Cardiac septum (tissue), 1 donor: Measurements from ENCODE around the gene CAND2. TPM values are rescaled to one million over a fixed set of nuclear protein-coding genes. Genes with fewer than 3 reads are reported as not detected.

Source experiments
- DNase-seq: peaks from one replicate; pipeline ENCODE4 v3.0.0-alpha.2; 2020; ENCODE audit warnings: low spot score
- intact Hi-C: fragments of 100-400 bp; cut with DNase I; formaldehyde crosslinking; loops from one replicate; pipeline ENCODE4 v1.14.0; 2022
- total RNA-seq: library from RNA; stranded (reverse); fragmentation: NEBNext Ultra II Directional; extraction: Animal tissue kit (Norgen Biotek cat#: 25700); gene quantifications from one replicate; pipeline ENCODE4 v1.2.1, GENCODE V29; 2021
- donor health status: DM: no; HTN: no; CAD: no.

CAND2 gene
- total RNA-seq, 1 donor from 2014 or later: 62.6 TPM

DNA sequence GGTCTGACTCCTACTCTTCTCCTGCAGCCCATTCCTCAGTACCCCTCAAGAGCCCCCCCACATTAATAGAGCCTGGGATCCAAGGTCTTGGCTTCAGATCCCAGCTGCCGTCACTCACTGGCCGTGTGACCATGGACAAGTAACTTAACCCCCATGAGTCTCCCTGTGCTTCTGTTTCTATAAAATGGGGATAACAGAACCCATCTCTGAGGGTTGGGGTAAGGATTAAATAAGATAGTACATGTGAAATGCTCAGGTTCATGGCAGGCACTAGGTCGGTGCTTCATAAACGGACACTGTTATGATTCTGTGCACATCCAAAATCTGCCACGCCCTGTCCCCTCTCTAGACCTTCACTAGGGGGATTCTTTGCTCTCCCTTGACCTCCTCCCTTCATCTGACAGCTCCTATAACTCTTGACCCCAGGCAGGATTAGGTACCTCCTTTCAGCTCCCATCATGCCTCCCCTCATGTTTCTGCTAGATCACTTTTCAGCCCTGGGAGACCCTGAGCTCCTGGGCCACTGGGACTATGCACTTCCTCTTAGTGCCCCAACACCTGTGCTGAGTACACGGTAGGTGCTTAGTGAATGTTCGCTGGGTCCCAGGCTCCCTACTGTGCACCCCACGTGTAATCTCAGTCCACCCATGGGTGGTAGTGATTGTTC, 1.5 kb downstream of the CAND2 start:
- intact Hi-C loops: loop anchor here (5.0 kb wide), 1 partner anchor 71 kb away; no protein-coding TSS in a partner anchor
- no peak for DNase-seq

DNA sequence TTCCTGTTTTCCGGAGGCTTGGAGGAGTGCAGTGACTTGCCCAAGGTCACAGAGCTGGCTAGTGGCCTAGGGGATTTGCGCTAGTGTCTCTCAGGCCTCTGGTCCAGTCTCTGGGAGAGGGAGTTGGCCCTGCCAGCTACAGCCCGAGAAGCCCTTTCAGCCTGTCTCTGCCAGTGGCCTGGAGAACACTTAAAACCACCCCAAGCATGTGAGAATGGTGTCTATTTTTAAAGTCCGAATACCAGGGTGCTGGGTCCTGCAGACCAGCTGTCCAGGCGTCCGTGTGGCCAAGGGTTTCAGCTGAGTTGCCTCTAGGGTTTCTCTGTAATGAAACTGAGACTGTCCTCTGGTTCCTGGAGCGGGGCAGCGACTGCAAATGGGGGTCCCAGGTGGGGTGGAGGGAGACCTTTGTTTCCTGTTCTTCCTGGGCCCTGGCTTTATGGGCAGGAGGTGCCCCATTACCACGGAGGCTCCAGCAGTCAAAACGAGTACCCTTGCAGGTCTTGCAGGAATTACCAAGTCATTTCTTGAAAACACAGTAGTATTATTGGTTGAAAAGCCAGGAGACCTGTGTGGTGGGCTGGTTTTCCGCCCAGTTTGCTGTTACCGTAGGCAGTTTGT, 2.2 kb downstream of the CAND2 start:
- DNase-seq: no peak
- intact Hi-C loops: loop anchor here (5.0 kb wide), 1 partner anchor 71 kb away; no protein-coding TSS in a partner anchor

DNA sequence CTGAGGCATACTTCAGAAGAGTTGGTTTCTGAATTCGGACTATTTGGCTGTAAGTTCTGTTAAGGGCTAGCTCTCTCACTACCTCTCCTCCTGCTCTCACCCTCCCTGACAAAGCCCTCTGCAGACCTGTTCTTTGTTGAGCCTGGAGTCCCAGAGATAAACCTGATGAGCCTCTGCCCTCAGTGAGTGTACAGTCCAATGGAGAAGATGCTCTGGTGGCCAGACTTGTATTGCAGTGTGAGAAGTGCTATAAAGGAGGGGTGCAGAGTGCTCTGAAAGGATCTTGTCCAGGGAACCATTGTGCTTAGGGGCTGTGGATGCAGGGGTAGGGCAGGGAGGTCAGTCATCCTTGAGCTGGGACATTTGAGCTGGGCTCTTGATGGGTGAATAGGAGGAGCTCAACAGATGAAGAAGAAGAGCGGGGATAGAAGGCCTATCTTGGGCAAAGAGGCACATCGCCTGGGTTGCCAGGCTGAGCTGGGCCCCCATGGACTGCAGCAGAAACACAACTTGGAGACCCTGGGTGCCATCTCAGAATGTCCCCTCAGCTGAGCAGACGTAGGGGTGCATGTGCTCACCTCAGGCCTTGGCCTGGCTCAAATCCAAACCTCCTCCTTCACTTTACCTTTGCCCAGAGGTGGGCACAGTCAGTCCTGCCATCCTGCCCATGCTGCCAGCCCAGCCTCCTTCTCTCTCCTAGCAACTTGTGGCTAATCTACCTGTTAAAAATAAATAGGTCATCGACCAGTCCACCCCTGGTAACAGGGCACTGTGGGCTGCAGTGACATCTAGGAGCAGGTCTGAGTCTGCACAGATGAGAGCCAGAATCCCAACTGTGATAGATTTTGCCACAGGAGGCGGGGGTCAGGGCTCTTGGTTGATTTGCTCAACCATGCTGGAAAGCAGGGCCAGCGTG, 3.3 kb downstream of the CAND2 start:
- peak; percentile 71 for DNase-seq
- intact Hi-C loops: loop anchor here (5.0 kb wide), 1 partner anchor 72 kb away; no protein-coding TSS in a partner anchor

DNA sequence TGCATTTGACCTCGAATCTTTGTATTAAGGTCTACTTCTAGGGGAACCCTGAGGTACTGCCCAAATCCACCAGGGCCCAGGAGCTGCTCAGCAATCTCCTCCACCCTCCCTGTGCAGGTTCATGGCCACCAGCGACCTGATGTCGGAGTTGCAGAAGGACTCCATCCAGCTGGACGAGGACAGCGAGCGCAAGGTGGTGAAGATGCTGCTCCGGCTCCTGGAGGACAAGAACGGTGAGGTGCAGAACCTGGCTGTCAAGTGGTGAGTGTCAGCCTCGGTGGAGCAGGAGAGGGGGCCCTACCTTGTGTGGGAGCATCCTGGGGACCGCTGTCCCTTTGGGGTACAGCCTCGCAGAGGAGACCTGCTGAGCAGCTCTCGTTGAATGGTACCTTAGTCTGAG, 6.9 kb downstream of the CAND2 start:
- intact Hi-C loops: no loop called here
- DNase-seq: peak; percentile 22

DNA sequence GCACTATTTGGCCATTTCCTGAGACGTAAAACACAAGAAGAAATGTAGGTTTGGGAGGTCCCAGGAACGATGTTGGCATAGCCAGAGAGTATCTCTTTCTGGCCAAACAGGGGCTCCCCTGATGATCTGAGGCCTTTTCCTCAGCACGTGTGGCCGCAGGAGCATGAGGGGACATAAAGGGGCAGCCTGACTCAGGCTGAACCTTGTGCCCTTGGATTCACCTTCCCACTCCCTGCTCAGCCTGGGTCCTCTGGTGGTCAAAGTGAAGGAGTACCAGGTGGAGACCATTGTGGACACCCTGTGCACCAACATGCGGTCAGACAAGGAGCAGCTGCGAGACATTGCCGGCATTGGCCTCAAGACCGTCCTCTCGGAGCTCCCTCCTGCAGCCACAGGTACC, 10.6 kb downstream of the CAND2 start:
- intact Hi-C loops: loop anchor here (5.0 kb wide), 1 partner anchor 95 kb away; no protein-coding TSS in a partner anchor
- peak; percentile 31 for DNase-seq

DNA sequence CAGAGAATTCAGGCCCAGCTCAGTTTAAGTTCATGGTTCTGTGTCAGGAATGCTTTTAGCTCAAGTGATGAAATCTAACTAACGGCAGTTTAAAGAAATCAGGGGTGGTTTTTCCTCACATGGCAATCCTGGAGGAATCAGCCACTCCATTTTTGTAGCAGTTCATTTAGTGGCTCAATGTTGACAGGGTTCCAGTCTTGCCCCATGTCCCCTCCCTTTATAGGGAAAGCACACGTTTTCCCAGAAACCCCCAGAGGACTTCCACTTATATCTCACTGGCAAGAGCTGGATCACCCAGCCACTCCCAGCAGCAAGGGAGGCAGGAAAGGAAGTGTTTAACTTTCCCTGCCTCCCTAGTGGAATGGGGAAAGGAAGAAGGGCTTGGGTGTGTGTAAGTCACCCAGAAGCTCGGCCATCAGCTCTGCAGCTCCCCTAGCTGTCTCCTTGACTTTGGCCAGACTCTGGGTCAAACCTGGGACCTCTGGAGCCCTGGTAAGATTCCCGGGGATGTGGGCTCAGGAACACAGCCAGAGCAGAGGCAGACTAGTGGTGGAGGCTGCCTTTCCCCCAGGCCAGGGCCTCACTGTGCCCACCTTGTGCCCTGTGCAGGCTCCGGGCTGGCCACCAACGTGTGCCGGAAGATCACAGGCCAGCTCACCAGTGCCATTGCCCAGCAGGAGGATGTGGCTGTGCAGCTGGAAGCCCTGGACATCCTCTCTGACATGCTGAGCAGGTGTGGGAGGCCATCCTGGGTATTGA, 11.3 kb downstream of the CAND2 start:
- intact Hi-C loops: loop anchor here (5.0 kb wide), 1 partner anchor 95 kb away; no protein-coding TSS in a partner anchor
- DNase-seq: peak; percentile 58

DNA sequence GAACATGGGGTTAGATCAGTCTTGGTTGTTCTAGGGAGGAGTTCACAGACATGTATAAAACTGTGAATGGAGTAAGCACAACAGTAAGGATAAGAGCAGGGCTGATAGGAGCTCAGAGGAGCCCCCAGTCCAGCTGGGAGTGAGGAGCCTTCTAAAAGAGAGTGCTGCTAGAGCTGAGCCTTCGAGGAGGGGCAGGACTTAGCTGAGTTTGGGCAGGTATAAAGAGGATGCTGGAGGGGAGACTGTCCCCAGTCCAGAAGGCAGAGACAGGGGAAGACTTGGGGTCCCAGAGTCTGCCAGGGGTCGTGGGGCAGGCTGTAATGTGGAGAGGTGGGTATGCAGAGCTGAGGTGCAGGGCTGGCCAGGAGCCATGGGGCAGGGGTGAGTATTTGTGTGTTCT, 12.1 kb downstream of the CAND2 start:
- DNase-seq: peak; percentile 55
- intact Hi-C loops: loop anchor here (5.0 kb wide), 1 partner anchor 96 kb away; no protein-coding TSS in a partner anchor

DNA sequence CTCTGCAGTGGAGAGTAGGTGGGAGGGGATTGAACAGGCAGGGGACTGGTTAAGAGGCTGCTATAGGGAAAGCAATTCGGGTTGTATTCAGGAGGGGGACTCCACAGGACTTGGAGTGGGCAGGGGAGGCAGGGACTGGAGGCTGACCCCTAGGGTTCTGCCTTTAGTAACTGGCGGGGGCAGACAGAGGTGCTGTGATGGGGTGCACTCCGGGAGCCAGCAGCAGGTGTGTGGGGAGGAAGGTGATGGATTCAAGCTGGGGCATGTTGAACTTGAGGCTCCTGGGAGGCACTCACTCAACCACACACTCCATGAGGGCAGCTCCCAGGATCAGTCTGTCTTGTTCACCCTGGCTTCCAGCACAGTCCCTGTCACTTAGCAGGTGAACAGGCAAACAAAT, 12.5 kb downstream of the CAND2 start:
- intact Hi-C loops: loop anchor here (5.0 kb wide), 1 partner anchor 97 kb away; no protein-coding TSS in a partner anchor
- DNase-seq: no peak

DNA sequence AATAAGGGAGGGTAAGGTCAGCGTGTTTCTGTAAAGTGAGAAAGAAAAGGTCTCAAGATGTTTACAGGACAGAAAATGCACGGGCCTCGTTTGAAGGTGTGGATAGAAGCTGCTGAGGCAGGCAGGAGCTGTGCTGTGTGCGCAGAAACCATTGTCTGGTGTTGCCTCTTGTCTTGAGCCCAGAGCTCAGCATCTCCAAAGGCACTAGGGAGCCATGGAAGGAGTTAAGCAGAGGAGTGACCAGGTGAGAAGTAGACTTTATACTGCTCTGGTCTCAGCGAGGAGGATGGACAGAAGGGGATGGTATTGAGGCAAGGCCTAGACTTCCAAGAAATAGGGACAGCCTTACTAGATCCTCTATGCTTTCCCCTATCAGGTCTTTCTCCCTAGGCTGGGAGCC, 13.0 kb downstream of the CAND2 start:
- intact Hi-C loops: loop anchor here (5.0 kb wide), 1 partner anchor 97 kb away; no protein-coding TSS in a partner anchor
- no peak for DNase-seq

DNA sequence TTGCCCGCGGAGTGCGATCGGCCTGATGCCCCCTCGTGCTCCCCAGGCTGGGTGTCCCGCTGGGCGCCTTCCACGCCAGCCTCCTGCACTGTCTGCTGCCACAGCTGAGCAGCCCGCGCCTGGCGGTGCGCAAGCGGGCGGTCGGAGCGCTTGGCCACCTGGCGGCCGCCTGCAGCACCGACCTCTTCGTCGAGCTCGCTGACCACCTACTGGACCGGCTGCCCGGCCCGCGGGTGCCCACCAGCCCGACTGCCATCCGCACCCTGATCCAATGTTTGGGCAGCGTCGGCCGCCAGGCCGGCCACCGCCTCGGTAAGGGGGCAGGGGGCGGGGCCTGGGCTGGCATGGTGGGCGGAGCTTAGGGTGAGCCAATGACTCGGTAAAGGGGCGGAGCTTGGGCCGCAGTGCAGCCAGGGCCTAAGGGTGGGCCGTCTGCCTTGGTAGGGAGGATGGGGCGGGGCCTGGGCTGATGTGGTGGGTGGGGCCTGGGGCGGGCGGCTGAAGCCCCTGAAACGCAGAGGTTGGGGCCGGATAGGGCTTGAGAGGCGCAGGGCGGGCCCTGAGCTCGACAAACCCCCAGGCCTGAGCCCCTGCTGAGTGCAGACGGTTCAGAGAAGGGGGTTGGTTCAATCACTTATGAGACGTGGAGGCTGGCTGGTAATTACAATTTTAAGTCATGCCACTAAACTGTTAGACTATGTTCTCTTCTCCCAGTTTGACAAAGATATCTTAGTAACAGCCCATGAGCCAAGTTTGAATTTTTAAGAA, 13.7 kb downstream of the CAND2 start:
- intact Hi-C loops: no loop called here
- DNase-seq: peak; percentile 97

DNA sequence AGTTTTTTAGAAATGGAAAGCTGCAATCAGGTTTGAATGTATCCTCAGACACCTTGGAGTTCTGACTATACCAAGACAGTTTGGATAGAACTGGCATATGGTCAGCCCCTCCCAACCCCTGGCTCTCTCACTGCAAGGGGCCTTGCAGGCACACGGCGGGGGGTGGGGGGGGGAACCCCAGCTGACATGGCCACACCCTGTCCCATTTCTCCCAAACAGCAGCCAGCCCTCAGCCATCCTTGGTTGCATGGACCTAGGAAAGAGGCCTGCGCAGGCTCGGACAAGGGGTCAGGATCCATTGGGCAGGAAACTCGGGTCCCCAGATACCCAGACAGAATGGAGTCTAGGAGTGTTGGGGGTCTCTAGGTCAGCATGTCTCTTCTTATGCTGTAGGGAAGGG, 14.5 kb downstream of the CAND2 start:
- intact Hi-C loops: no loop called here
- DNase-seq: no peak

DNA sequence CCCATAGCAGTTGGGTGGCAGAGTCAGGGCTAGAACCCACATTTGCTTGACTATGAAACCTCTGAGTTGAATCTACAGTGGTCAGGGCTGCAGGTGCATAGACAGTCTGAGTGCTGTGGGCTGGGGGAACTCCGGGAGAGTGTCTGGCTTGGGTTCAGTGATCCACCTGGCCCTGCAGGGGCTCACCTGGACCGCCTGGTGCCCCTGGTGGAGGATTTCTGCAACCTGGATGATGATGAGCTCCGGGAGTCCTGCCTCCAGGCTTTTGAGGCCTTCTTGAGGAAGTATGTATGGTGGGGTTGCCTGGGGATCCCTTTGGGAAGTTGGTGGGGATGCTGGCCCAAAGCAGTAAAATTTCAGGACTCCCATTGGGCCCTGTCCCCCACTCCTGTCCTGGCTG, 16.3 kb downstream of the CAND2 start:
- intact Hi-C loops: no loop called here
- no peak for DNase-seq

DNA sequence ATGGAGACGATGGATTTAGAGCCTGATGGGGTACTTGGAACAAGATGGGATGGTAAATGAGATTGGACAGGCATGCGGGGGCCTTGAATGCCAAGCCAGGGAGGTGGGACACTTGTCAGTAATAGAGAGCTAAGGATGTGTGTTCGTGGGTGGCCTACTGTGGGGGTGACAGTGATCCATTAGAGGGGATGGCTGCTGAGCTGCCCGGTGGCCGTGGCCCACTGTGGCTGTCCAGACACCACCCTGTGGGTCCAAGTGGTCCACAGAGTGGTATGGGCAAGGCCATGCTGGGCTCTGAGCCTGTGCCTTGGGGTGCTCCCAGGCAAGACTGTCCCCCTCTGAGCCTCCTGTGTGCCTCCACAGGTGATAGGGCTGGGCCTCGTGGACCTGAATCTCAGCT, 17.5 kb downstream of the CAND2 start:
- intact Hi-C loops: no loop called here
- no peak for DNase-seq

DNA sequence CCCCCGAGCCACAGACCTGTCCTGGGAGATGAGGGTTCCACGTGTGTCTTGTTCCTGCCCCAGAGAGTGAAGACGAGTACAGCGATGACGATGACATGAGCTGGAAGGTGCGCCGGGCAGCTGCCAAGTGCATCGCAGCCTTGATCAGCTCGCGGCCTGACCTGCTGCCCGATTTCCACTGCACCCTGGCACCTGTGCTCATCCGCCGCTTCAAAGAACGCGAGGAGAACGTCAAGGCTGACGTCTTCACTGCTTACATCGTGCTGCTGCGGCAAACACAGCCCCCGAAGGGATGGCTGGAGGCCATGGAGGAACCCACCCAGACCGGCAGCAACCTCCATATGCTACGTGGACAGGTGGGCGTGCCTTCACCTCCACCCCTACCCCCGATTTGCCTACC, 18.6 kb downstream of the CAND2 start:
- intact Hi-C loops: no loop called here
- DNase-seq: no peak

DNA sequence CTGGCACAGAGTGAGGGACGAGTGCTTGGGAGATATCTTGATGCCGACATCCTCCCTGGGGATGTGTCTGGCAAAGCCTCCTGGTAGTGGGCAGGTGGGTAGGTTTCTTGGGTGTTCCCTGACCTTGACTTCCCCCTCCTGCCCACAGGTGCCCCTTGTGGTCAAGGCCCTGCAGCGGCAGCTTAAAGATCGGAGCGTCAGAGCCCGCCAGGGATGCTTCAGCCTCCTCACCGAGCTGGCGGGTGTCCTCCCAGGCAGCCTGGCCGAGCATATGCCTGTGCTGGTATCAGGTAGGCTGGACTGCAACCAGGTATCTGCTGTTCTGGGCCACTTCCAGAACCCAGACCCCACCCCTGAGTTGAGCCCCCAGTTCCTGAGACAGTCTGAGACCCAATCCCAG, 19.2 kb downstream of the CAND2 start:
- intact Hi-C loops: no loop called here
- DNase-seq: no peak

DNA sequence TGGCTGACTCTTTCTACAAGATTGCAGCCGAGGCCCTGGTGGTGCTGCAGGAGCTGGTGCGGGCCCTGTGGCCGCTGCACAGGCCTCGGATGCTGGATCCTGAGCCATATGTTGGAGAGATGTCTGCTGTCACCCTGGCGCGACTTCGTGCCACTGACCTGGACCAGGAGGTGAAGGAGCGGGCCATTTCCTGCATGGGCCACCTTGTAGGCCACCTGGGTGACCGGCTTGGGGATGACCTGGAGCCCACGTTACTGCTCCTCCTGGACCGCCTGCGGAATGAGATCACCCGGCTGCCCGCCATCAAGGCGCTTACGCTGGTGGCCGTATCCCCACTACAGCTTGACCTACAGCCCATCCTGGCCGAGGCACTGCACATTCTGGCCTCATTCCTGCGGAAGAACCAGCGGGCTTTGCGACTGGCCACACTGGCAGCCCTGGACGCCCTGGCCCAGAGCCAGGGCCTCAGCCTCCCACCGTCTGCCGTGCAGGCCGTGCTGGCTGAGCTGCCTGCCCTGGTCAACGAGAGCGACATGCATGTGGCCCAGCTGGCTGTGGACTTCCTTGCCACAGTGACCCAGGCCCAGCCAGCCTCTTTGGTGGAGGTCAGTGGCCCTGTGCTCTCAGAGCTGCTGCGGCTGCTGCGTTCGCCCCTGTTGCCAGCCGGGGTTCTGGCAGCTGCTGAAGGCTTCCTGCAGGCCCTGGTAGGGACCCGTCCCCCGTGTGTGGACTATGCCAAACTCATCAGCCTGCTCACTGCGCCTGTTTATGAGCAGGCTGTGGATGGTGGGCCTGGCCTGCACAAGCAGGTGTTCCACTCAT, 20.3 kb downstream of the CAND2 start:
- no peak for DNase-seq
- intact Hi-C loops: no loop called here

DNA sequence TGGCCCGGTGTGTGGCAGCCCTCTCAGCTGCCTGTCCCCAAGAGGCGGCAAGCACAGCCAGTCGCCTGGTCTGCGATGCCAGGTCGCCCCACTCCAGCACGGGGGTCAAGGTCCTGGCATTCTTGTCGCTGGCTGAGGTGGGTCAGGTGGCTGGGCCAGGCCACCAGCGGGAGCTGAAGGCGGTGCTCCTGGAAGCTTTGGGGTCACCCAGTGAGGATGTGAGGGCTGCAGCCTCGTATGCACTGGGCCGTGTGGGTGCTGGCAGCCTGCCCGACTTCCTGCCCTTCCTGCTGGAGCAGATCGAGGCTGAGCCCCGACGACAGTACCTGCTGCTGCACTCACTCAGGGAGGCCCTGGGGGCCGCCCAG, 20.8 kb downstream of the CAND2 start:
- intact Hi-C loops: no loop called here
- no peak for DNase-seq

DNA sequence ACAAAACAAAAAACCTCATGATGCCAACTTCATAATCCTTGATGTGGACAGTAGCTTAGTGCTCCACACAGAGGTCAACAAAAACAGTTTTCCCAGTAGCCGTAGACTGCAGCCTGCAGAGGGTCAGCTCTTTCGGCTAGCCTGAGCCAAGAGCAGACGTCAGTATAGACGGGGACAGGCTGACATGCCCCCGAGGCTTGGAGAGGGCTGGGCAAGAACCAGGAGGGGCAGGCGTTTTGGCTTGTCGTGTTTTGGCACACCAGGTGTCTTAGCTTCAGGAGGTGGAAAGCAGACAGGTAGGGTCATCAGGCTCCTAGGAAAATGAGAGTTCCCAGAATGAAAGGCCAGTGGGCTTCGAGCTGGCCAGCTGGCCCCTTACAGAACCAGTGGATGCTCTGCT, 21.8 kb downstream of the CAND2 start:
- intact Hi-C loops: no loop called here
- DNase-seq: no peak
